Activated naive CD8-positive, alpha-beta T cell treated with anti-CD3 and anti-CD28 coated beads, Interleukin-2, amount 50 U/mL, for 24 hours (primary cell): ENCODE results near the gene ADIG.
"Not testable (repeated sequence)": the region's sequence is repeated elsewhere in the genome, so short reads cannot be mapped to it uniquely, and the experiment has no call there.

Experiments
- ATAC-seq: fragments of 150-1000 bp; cut with Tn5 transposase; one replicate; pipeline ENCODE4 v1.10.0; 2021
- DNase-seq: peaks from one replicate; pipeline ENCODE4 v3.0.0; 2021
- H3K27ac Mint-ChIP-seq: one replicate; pipeline ENCODE4 v1.8.0; 2021; ENCODE audit warnings: mild to moderate bottlenecking, mixed read lengths
- H3K27me3 Mint-ChIP-seq: one replicate; pipeline ENCODE4 v1.8.0; 2021; ENCODE audit warnings: mixed read lengths
- H3K36me3 Mint-ChIP-seq: one replicate; pipeline ENCODE4 v1.8.0; 2021; ENCODE audit warnings: low read depth, mixed read lengths
- H3K4me1 Mint-ChIP-seq: one replicate; pipeline ENCODE4 v1.8.0; 2021; ENCODE audit warnings: mixed read lengths
- H3K4me3 Mint-ChIP-seq: one replicate; pipeline ENCODE4 v1.8.0; 2021; ENCODE audit warnings: mild to moderate bottlenecking, moderate library complexity, mixed read lengths
- H3K9me3 Mint-ChIP-seq: one replicate; pipeline ENCODE4 v1.8.0; 2021; ENCODE audit warnings: mixed read lengths

ADIG gene

GRCh38 chr20:38586181-38586525, 5.2 kb downstream of the ADIG start:
- Mint-ChIP-seq H3K9me3 (no peaks in the 10 kb centered on the region), H3K27me3 (no peaks in the 10 kb centered on the region), H3K27ac (no peak overlapping the region), H3K4me3 (no peak overlapping the region), H3K4me1 (no peaks in the 10 kb centered on the region), H3K36me3 (no peaks in the 10 kb centered on the region)
- DNase-seq (no peak), ATAC-seq (no peak)

- Mint-ChIP-seq H3K36me3 (no peaks in the 10 kb centered on the region), H3K4me1 (no peaks in the 10 kb centered on the region), H3K9me3 (no peaks in the 10 kb centered on the region), H3K27ac (no peak overlapping the region), H3K27me3 (no peaks in the 10 kb centered on the region), H3K4me3 (no peak overlapping the region)
- DNase-seq, result no peak
- no peak for ATAC-seq
Measured at GRCh38 chr20:38588303-38588702, 7.3 kb downstream of the ADIG start.

- Mint-ChIP-seq H3K27ac (no peak overlapping the region), H3K9me3 (no peaks in the 10 kb centered on the region), H3K4me1 (no peaks in the 10 kb centered on the region)
Measured at GRCh38 chr20:38589351-38589750, 8.4 kb downstream of the ADIG start.

GRCh38 chr20:38589967-38590675, 9.1 kb downstream of the ADIG start:
- ATAC-seq (no peak), DNase-seq (no peak)
- no peak overlapping the region for H3K4me3 Mint-ChIP-seq
- H3K4me1 Mint-ChIP-seq, result no peaks in the 10 kb centered on the region
- no peaks in the 10 kb centered on the region for H3K36me3 Mint-ChIP-seq
- no peaks in the 10 kb centered on the region for H3K27me3 Mint-ChIP-seq
- H3K9me3 Mint-ChIP-seq, result no peaks in the 10 kb centered on the region
- no peak overlapping the region for H3K27ac Mint-ChIP-seq

More at GRCh38 chr20:38589351-38589750, 8.4 kb downstream of the ADIG start:
- ATAC-seq (no peak), DNase-seq (no peak)
- Mint-ChIP-seq H3K4me3 (no peak overlapping the region), H3K36me3 (no peaks in the 10 kb centered on the region), H3K27me3 (no peaks in the 10 kb centered on the region)

DNA sequence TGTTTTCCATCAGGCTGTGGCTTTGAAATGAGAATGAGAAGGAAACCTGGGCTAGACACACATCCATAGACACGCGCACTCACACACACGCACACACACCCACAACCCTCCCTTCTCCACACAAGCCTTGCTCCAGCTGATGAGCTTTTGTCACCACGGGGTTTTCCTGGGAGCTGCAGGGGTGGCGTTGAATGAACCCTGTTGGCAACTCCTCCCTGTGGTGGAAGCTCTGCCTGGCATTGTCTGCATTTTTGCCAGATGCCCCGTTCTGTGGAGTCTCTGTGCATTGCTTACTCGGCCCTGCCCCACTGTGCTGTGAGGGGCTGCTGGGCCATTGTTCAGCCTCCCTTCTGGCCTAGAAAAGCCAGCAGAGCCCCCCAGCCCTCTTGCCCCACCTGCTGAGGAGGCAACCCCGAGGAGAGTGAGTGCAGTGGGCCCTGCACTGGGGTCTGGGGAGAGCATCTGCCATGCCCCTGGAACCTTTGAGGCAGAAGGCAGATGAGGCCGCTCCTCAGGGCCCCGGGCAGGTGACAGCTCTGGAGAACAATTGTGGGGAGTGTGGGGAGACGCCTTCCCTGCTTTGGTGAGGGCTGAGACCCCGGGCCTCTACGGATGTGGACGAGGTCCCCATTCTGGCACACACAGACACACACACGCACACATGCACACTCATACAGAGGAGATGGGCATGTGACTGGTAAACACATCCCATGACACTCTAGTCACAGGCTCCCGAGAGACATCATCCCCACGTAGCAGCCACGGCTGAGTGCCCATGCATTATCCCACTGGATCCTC, 9.9 kb downstream of the ADIG start:
- Mint-ChIP-seq H3K9me3 (no peaks in the 10 kb centered on the region), H3K36me3 (no peaks in the 10 kb centered on the region), H3K27ac (no peak overlapping the region), H3K4me1 (no peaks in the 10 kb centered on the region), H3K4me3 (no peak overlapping the region), H3K27me3 (no peaks in the 10 kb centered on the region)
- no peak for DNase-seq
- ATAC-seq, result no peak

DNA sequence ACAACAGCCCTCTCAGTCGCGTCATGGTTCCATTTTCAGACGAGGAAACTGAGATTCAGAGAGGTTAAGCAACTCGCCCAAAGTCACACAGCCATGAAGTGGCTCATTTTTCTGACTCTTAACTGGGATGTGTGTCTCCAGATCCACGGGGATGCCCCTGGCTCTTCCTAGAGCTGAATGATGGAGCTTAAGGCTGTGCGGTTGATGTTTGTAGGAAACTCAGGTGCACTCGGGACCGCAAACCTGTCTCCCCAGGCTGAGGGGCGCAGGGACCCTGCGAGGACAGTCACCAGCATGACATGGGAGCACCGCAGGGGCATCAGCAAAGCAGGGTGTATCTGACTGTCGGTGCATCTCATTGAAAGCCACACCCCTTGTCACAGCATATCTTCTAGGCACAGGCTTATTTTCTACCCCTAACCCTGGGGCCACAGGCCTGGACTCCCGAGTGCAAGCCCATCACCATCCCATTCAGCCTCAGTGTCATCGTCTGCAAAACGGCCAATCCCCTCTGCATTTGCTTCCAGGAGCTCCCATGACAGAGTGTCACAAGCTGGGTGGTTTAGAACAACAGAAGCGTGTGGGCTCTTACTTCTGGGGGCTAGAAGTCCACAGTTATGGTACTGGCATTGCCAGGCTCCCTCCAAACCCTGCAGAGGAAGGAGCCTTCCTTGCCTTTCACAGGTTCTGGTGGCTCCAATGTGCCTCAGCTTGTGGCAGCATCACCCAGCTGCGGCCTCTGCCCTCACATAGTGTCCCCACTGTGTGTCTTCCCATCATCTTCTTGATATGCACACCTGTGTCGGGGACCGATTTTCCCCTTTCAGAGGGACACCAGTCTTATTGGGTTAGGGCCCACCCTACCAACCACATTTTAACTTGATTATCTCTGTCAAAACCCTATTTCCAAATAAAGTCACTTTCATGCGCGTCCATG, 10.7 kb downstream of the ADIG start:
- Mint-ChIP-seq H3K4me1 (no peaks in the 10 kb centered on the region), H3K9me3 (no peaks in the 10 kb centered on the region), H3K27ac (no peak overlapping the region), H3K36me3 (no peaks in the 10 kb centered on the region), H3K27me3 (no peaks in the 10 kb centered on the region), H3K4me3 (no peak overlapping the region)
- ATAC-seq (no peak), DNase-seq (no peak)

DNA sequence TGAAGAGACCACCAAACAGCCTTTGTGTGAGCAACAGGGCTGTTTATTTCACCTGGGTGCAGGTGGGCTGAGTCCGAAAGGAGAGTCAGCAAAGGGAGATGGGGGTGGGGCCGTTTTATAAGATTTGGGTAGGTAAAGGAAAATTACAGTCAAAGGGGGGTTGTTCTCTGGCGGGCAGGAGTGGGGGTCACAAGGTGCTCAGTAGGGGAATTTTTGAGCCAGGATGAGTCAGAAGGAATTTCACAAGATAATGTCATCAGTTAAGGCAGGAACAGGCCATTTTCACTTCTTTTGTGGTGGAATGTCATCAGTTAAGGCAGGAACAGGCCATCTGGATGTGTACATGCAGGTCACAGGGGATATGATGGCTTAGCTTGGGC, 11.4 kb downstream of the ADIG start:
- not testable (repeated sequence) for H3K4me1 Mint-ChIP-seq, H3K9me3 Mint-ChIP-seq, ATAC-seq, H3K27me3 Mint-ChIP-seq, H3K36me3 Mint-ChIP-seq, H3K27ac Mint-ChIP-seq, H3K4me3 Mint-ChIP-seq, DNase-seq

DNA sequence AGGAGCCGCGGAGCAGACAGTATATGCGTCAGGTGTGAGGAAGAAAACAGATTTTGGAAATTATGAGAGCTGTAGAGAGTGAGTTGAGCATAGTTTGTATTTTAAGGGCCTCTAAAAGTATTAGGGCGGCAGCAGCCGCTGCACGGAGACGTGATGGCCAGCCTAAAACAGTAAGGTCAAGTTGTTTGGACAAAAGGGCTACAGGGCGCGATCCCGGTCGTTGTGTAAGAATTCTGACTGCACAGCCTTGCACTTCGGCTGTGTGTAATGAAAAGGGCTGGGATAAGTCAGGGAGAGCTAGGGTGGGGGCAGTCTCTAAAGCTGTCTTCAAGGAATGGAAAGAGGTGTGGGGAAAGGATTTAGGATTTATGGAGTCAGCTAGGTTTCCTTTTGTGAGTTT, 13.3 kb downstream of the ADIG start:
- H3K4me1 Mint-ChIP-seq, H3K27ac Mint-ChIP-seq, DNase-seq, H3K4me3 Mint-ChIP-seq, H3K36me3 Mint-ChIP-seq, H3K9me3 Mint-ChIP-seq, H3K27me3 Mint-ChIP-seq, ATAC-seq: not testable (repeated sequence)

GRCh38 chr20:38595886-38596285, 14.9 kb downstream of the ADIG start:
- not testable (repeated sequence) for DNase-seq, ATAC-seq

GRCh38 chr20:38599410-38599882, 18.4 kb downstream of the ADIG start:
- no peak for ATAC-seq
- peaks cover 42% of the 10 kb centered on the region for H3K27me3 Mint-ChIP-seq
- H3K27ac Mint-ChIP-seq, result no peak overlapping the region
- H3K36me3 Mint-ChIP-seq, result no peaks in the 10 kb centered on the region
- no peaks in the 10 kb centered on the region for H3K9me3 Mint-ChIP-seq
- no peak overlapping the region for H3K4me3 Mint-ChIP-seq
- H3K4me1 Mint-ChIP-seq, result peaks cover 6% of the 10 kb centered on the region
- DNase-seq, result no peak

More at GRCh38 chr20:38595886-38596285, 14.9 kb downstream of the ADIG start:
- H3K36me3 Mint-ChIP-seq, H3K27ac Mint-ChIP-seq, H3K4me3 Mint-ChIP-seq, H3K9me3 Mint-ChIP-seq, H3K4me1 Mint-ChIP-seq: not testable (repeated sequence)
- H3K27me3 Mint-ChIP-seq, result peaks cover 14% of the 10 kb centered on the region

DNA sequence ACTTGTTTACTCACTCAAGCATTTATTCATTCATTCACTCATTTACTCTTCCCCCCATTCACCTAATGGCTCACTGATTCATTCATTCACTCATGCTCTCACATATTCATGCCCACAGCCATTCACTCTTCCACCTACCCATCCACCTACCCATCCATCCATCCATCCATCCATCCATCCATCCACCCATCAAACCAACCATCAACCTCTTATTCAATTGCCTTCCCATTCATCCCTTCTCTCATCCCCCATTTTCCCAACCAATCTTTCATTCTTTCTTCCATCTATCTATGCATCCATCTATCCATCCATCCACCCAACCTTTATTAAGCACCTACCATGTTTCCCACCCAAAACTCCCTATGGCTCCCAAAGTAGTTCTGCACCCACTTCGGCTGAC, 19.1 kb downstream of the ADIG start:
- DNase-seq (no peak), ATAC-seq (no peak)
- H3K36me3 Mint-ChIP-seq, result no peaks in the 10 kb centered on the region
- H3K27me3 Mint-ChIP-seq, result peaks cover 46% of the 10 kb centered on the region
- H3K4me3 Mint-ChIP-seq, result no peak overlapping the region
- no peak overlapping the region for H3K27ac Mint-ChIP-seq
- peaks cover 6% of the 10 kb centered on the region for H3K4me1 Mint-ChIP-seq
- H3K9me3 Mint-ChIP-seq, result no peaks in the 10 kb centered on the region

DNA sequence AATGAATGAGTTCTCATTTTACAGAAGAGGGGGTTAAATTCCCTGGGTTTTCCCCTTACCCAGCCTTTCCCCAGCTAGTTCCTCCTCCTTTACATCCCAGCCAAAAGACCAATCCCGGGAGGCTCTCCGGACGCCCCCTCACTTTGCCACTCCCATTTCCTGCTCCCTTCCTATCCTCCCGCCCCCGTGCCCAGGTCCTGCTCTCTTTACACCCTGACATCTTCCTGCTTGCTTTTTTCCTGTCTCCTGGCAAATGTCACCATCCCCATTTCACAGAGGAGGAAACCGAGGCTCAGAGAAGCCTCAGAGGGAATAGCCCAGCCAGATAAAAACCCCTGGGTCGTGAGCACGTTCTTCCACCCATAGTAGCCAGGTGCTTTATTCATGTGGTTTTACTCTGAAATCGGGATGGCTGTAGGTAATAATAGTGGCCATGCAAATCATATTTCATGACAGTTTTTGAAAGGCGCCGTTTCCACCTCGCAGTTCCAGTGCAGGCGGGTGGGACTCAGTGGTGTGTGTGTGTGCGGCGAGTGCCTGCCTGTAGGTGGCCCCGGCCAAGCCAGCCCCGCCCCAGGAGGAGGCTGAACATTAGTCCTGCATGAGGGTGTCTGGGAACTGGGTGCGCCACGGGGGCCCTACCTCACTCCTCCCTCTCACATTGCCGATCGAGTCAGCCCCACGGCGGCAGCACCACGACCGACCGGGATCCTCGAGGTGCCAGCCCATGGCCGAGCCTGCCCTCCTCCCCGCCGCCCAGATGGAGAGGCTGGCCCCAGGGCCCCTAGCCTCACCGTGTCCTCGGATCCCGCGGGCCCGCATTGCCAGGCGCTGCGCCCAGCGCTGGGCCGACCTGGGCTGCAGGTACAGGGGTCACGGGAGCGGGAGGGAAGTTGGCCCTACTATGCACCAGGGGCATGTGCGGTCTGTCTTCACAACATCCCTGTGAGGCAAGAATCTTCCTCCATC, 20.5 kb downstream of the ADIG start, which contains the start of gene ARHGAP40:
TSS of gene ARHGAP40 (plus strand) at position 594 of the 969 bp plus-strand sequence.
- Mint-ChIP-seq H3K4me1 (peaks cover 6% of the 10 kb centered on the region), H3K4me3 (no peak within 1 kb of the TSS), H3K36me3 (no peaks in the 10 kb centered on the region), H3K27ac (no peak within 1 kb of the TSS), H3K27me3 (peaks cover 54% of the 10 kb centered on the region), H3K9me3 (no peaks in the 10 kb centered on the region)
- DNase-seq, result peak; percentile 22
- peak; percentile 84 for ATAC-seq

- Mint-ChIP-seq H3K4me3 (no peak overlapping the region), H3K4me1 (peaks cover 6% of the 10 kb centered on the region), H3K9me3 (no peaks in the 10 kb centered on the region), H3K36me3 (no peaks in the 10 kb centered on the region), H3K27me3 (peaks cover 59% of the 10 kb centered on the region), H3K27ac (no peak overlapping the region)
- ATAC-seq (no peak), DNase-seq (no peak)
Measured at GRCh38 chr20:38602185-38602581, 21.2 kb downstream of the ADIG start.
